HEK293 (cell line): ENCODE results near the gene HMG20A.

Experiments
- BCL11A ChIP-seq: fragments of 450-650 bp; formaldehyde crosslinking; IDR thresholded peaks from 2 replicates; pipeline ENCODE4 v1.5.1; 2016; ENCODE audit warnings: low read depth, missing biosample characterization, missing genetic modification characterization
- CTCF ChIP-seq: fragments of 450-650 bp; formaldehyde crosslinking; IDR thresholded peaks from 2 replicates; pipeline ENCODE4 v1.5.1; 2016; ENCODE audit warnings: missing biosample characterization, missing genetic modification characterization
- MEIS1 ChIP-seq: sonication (generic); formaldehyde crosslinking; IDR thresholded peaks from 2 replicates; pipeline ENCODE4 v1.8.1; 2022; ENCODE audit warnings: missing genetic modification reagents, mild to moderate bottlenecking, borderline replicate concordance
- MZF1 ChIP-seq: fragments of 450-650 bp; formaldehyde crosslinking; IDR thresholded peaks from 2 replicates; pipeline ENCODE4 v1.5.1; 2017; ENCODE audit warnings: missing biosample characterization, missing genetic modification characterization, borderline replicate concordance
- RBAK ChIP-seq: fragments of 450-650 bp; formaldehyde crosslinking; IDR thresholded peaks from 2 replicates; pipeline ENCODE4 v1.5.1; 2016; ENCODE audit warnings: missing biosample characterization, missing genetic modification characterization
- TSHZ1 ChIP-seq: fragments of 450-650 bp; formaldehyde crosslinking; IDR thresholded peaks from 2 replicates; pipeline ENCODE4 v1.5.1; 2016; ENCODE audit warnings: missing biosample characterization, missing genetic modification characterization, borderline replicate concordance
- ZBTB11 ChIP-seq: fragments of 450-650 bp; formaldehyde crosslinking; conservative IDR thresholded peaks from 2 replicates; pipeline ENCODE4 v1.5.1; 2016; ENCODE audit warnings: low read depth, missing biosample characterization, missing genetic modification characterization
- ZFP37 ChIP-seq: fragments of 450-650 bp; formaldehyde crosslinking; IDR thresholded peaks from 2 replicates; pipeline ENCODE4 v1.5.1; 2016; ENCODE audit warnings: missing biosample characterization, missing genetic modification characterization
- ZNF18 ChIP-seq: fragments of 450-650 bp; formaldehyde crosslinking; IDR thresholded peaks from 2 replicates; pipeline ENCODE4 v1.5.1; 2016; ENCODE audit warnings: missing biosample characterization, missing genetic modification characterization
- ZNF341 ChIP-seq: fragments of 450-650 bp; formaldehyde crosslinking; IDR thresholded peaks from 2 replicates; pipeline ENCODE4; 2016; ENCODE audit warnings: low read depth, missing biosample characterization, missing genetic modification characterization
- ZNF548 ChIP-seq: fragments of 450-650 bp; formaldehyde crosslinking; IDR thresholded peaks from 2 replicates; pipeline ENCODE4 v1.5.1; 2016; ENCODE audit warnings: missing biosample characterization, missing genetic modification characterization
- ZNF785 ChIP-seq: fragments of 450-650 bp; formaldehyde crosslinking; IDR thresholded peaks from 2 replicates; pipeline ENCODE4 v1.5.1; 2016; ENCODE audit warnings: missing biosample characterization, missing genetic modification characterization

- TF ChIP-seq RBAK (tag by site-specific recombination) (no peak), ZNF341 (tag by site-specific recombination) (no peak), CTCF (tag by site-specific recombination) (no peak), MEIS1 (no peak), ZFP37 (tag by site-specific recombination) (no peak), TSHZ1 (no peak), ZNF548 (no peak), ZNF785 (tag by site-specific recombination) (no peak), ZBTB11 (tag by site-specific recombination) (no peak), ZNF18 (tag by site-specific recombination) (no peak), MZF1 (no peak), BCL11A (tag by site-specific recombination) (no peak)
These were observed 60.4 kb downstream of the HMG20A start for GRCh38 chr15:77480859-77481633.
